CD14-positive monocyte (primary cell): Measurements from ENCODE around the gene MYH10. TPM values are rescaled to one million over a fixed set of nuclear protein-coding genes. Genes with fewer than 3 reads are reported as not detected.

ENCODE experiments used
- DNase-seq, 3 donors: peaks; one replicate each; pipeline ENCODE4 v3.0.0-alpha.2; 2011 to 2022
- H2AFZ ChIP-seq: 2 replicates; pipeline ENCODE4 v1.6.0; 2012; ENCODE audit warnings: mild to moderate bottlenecking, low read depth, low read length, inconsistent platforms; ENCODE audit not compliant: insufficient read depth, poor library complexity, severe bottlenecking
- H3K27ac ChIP-seq, 2 donors: 1 replicate in 1 of 2; 2 replicates in 1 of 2; pipeline ENCODE4 v1.5.1; 2012 to 2013; ENCODE audit warnings: low read length in 2 of 2, control low read depth in 1 of 2, inconsistent platforms in 1 of 2, low read depth in 1 of 2, mild to moderate bottlenecking in 1 of 2
- H3K27me3 ChIP-seq, 2 donors: one replicate each; pipeline versions ENCODE4 v1.6.0 to v1.6.1; 2011 to 2013; ENCODE audit warnings: low read length in 2 of 2; ENCODE audit not compliant: control insufficient read depth in 2 of 2, insufficient read depth in 2 of 2
- H3K36me3 ChIP-seq, 2 donors: replicated peaks in 1 of 2; 1 replicate in 1 of 2; 2 replicates in 1 of 2; pipeline versions ENCODE4 v1.5.1 to v1.6.1; 2012 to 2013; ENCODE audit warnings: low read length in 2 of 2, control low read depth in 1 of 2, inconsistent platforms in 1 of 2, mild to moderate bottlenecking in 1 of 2; ENCODE audit not compliant: insufficient read depth in 2 of 2, control insufficient read depth in 1 of 2
- H3K4me1 ChIP-seq, 2 donors: 1 replicate in 1 of 2; 2 replicates in 1 of 2; pipeline versions ENCODE4 v1.5.1 to v1.6.1; 2012 to 2013; ENCODE audit warnings: low read length in 2 of 2, control low read depth in 1 of 2, inconsistent platforms in 1 of 2, mild to moderate bottlenecking in 1 of 2, moderate library complexity in 1 of 2; ENCODE audit not compliant: insufficient read depth in 2 of 2, control insufficient read depth in 1 of 2
- H3K4me2 ChIP-seq: replicated peaks from 2 replicates; pipeline ENCODE3; 2012; ENCODE audit warnings: low read length, moderate library complexity, mild to moderate bottlenecking; ENCODE audit not compliant: poor library complexity, severe bottlenecking; ENCODE audit errors: extremely low read depth
- H3K4me3 ChIP-seq, 3 experiments: fragments of 200-600 bp in 1 of 3; sonication (generic) in 1 of 3; replicated peaks in 1 of 3; 1 replicate in 2 of 3; 2 replicates in 1 of 3; pipeline ENCODE4 v1.5.1; 2011 to 2013; ENCODE audit warnings: low read length in 3 of 3, mild to moderate bottlenecking in 3 of 3, control low read depth in 2 of 3, low read depth in 2 of 3, inconsistent platforms in 1 of 3, moderate library complexity in 1 of 3
- H3K79me2 ChIP-seq: 2 replicates; pipeline ENCODE4 v1.6.0; 2012; ENCODE audit warnings: mild to moderate bottlenecking, control low read depth, inconsistent platforms, low read length, moderate library complexity; ENCODE audit not compliant: insufficient read depth
- H3K9ac ChIP-seq: 2 replicates; pipeline ENCODE4 v1.6.0; 2017; ENCODE audit warnings: low read length, mild to moderate bottlenecking; ENCODE audit not compliant: insufficient read depth, poor library complexity, severe bottlenecking
- H3K9me3 ChIP-seq, 2 donors: replicated peaks in 1 of 2; 1 replicate in 1 of 2; 2 replicates in 1 of 2; pipeline versions ENCODE4 v1.5.1 to v1.6.1; 2012 to 2013; ENCODE audit warnings: low read length in 2 of 2, control low read depth in 1 of 2; ENCODE audit not compliant: control insufficient read depth in 1 of 2, insufficient read depth in 1 of 2
- H4K20me1 ChIP-seq: 2 replicates; pipeline ENCODE4 v1.6.0; 2012; ENCODE audit warnings: mild to moderate bottlenecking, low read length, control low read depth, moderate library complexity; ENCODE audit not compliant: insufficient read depth
- H3K27ac Mint-ChIP-seq, 7 donors: one replicate each; pipeline ENCODE4 v1.8.0; 2020; ENCODE audit warnings: mild to moderate bottlenecking in 7 of 7, mixed read lengths in 7 of 7, moderate library complexity in 6 of 7, inconsistent platforms in 2 of 7
- H3K27me3 Mint-ChIP-seq, 3 donors: one replicate each; pipeline ENCODE4 v1.8.0; 2021 to 2022; ENCODE audit warnings: low read depth in 3 of 3, mild to moderate bottlenecking in 3 of 3, mixed read lengths in 3 of 3, moderate library complexity in 3 of 3, inconsistent platforms in 1 of 3
- H3K36me3 Mint-ChIP-seq, 2 donors: one replicate each; pipeline ENCODE4 v1.8.0; 2020; ENCODE audit warnings: mixed read lengths in 2 of 2, inconsistent platforms in 1 of 2, mild to moderate bottlenecking in 1 of 2
- H3K4me1 Mint-ChIP-seq: one replicate; pipeline ENCODE4 v1.8.0; 2020; ENCODE audit warnings: mild to moderate bottlenecking, mixed read lengths
- H3K4me3 Mint-ChIP-seq, 2 donors: one replicate each; pipeline ENCODE4 v1.8.0; 2020; ENCODE audit warnings: mild to moderate bottlenecking in 2 of 2, mixed read lengths in 2 of 2, moderate library complexity in 1 of 2
- H3K9me3 Mint-ChIP-seq, 7 donors: one replicate each; pipeline ENCODE4 v1.8.0; 2020 to 2022; ENCODE audit warnings: mixed read lengths in 7 of 7, mild to moderate bottlenecking in 6 of 7, moderate library complexity in 6 of 7, inconsistent platforms in 2 of 7
- WGBS: methylation state at CpG from one replicate; pipeline ENCODE4 v1.1.5; 2013; ENCODE audit warnings: missing lambda C conversion rate; ENCODE audit not compliant: insufficient coverage; 5-methylcytosine and 5-hydroxymethylcytosine counted together
- intact Hi-C, 2 donors: fragments of 100-400 bp; cut with micrococcal nuclease; formaldehyde crosslinking; loops; one replicate each; pipeline versions ENCODE4 v1.15.0 to v1.15.1; 2023
- polyA plus RNA-seq, 3 donors: library from polyadenylated mRNA; depleted of rRNA in 1 of 3; unstranded in 2 of 3; stranded (reverse) in 1 of 3; fragments of 300-500 nt in 2 of 3; fragments of >200 nt in 1 of 3; fragmentation: Illumina TruSeq in 2 of 3; gene quantifications; 1 replicate in 2 of 3; 2 replicates in 1 of 3; pipeline ENCODE4 v1.2.3, GENCODE V29; 2012 to 2021
- TF ChIP-seq, protein P1 (sequence below): fragments of 200-600 bp; IDR thresholded peaks from one replicate; pipeline ENCODE4 v1.8.0; 2022; ENCODE audit warnings: antibody characterized with exemption, mild to moderate bottlenecking

MYH10 gene
- polyA plus RNA-seq, 3 donors, result 0.42 to 0.65 TPM; not detected in 1

- Mint-ChIP-seq H3K27me3 (no peaks in the 10 kb centered on the region), H3K4me1 (no peaks in the 10 kb centered on the region), H3K9me3 (no peaks in the 10 kb centered on the region), H3K4me3 (no peak overlapping the region), H3K27ac (peak overlapping the region in 3 of 7 donors; percentile 19 to 50 (median 32)), H3K36me3 (peaks cover 83 to 94% of the 10 kb centered on the region in 2 donors)
- no peak overlapping the region for H3K9ac ChIP-seq
- H3K9me3 ChIP-seq, result no peaks in the 10 kb centered on the region
- intact Hi-C loops, result no loop called here
- no peak overlapping the region for H3K4me3 ChIP-seq
- peaks cover 73% of the 10 kb centered on the region for H4K20me1 ChIP-seq
- peaks cover 14% of the 10 kb centered on the region for H3K79me2 ChIP-seq
- TF ChIP-seq, protein P1, sequence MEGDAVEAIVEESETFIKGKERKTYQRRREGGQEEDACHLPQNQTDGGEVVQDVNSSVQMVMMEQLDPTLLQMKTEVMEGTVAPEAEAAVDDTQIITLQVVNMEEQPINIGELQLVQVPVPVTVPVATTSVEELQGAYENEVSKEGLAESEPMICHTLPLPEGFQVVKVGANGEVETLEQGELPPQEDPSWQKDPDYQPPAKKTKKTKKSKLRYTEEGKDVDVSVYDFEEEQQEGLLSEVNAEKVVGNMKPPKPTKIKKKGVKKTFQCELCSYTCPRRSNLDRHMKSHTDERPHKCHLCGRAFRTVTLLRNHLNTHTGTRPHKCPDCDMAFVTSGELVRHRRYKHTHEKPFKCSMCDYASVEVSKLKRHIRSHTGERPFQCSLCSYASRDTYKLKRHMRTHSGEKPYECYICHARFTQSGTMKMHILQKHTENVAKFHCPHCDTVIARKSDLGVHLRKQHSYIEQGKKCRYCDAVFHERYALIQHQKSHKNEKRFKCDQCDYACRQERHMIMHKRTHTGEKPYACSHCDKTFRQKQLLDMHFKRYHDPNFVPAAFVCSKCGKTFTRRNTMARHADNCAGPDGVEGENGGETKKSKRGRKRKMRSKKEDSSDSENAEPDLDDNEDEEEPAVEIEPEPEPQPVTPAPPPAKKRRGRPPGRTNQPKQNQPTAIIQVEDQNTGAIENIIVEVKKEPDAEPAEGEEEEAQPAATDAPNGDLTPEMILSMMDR, result no peak
- peaks cover 71 to 98% of the 10 kb centered on the region in 2 donors for H3K36me3 ChIP-seq
- 97% methylated on average over 12 of the region's 12 CpGs for WGBS
- no peak overlapping the region for H3K4me2 ChIP-seq
- no peaks in the 10 kb centered on the region for H3K4me1 ChIP-seq
- no peak overlapping the region for H2AFZ ChIP-seq
- H3K27ac ChIP-seq, result no peak overlapping the region
- DNase-seq, result no peak
- H3K27me3 ChIP-seq, result no peaks in the 10 kb centered on the region
Measured at GRCh38 chr17:8469964-8470363, 160.6 kb downstream of the MYH10 start.

GRCh38 chr17:8468980-8469379 is 161.5 kb downstream of the MYH10 start:
- no peak overlapping the region for H3K27ac Mint-ChIP-seq
- TF ChIP-seq, protein P1, result no peak
- H3K36me3 ChIP-seq, result peaks cover 71 to 98% of the 10 kb centered on the region in 2 donors
- no peaks in the 10 kb centered on the region for H3K9me3 ChIP-seq
- H4K20me1 ChIP-seq, result peaks cover 83% of the 10 kb centered on the region
- no peak for DNase-seq
- H3K4me1 Mint-ChIP-seq, result no peaks in the 10 kb centered on the region
- WGBS, result no CpG with 5 or more reads among the region's 3 CpGs
- H2AFZ ChIP-seq, result no peak overlapping the region
- H3K9me3 Mint-ChIP-seq, result no peaks in the 10 kb centered on the region
- H3K4me3 ChIP-seq, result no peak overlapping the region
- intact Hi-C loops, result no loop called here
- H3K4me1 ChIP-seq, result no peaks in the 10 kb centered on the region
- peaks cover 24% of the 10 kb centered on the region for H3K79me2 ChIP-seq
- no peak overlapping the region for H3K4me3 Mint-ChIP-seq
- no peaks in the 10 kb centered on the region for H3K27me3 Mint-ChIP-seq
- no peaks in the 10 kb centered on the region for H3K27me3 ChIP-seq
- no peak overlapping the region for H3K4me2 ChIP-seq
- peaks cover 83 to 94% of the 10 kb centered on the region in 2 donors for H3K36me3 Mint-ChIP-seq
- H3K27ac ChIP-seq, result no peak overlapping the region
- H3K9ac ChIP-seq, result no peak overlapping the region
